ENCODE results near the gene NECTIN1.

NECTIN1 gene

DNA sequence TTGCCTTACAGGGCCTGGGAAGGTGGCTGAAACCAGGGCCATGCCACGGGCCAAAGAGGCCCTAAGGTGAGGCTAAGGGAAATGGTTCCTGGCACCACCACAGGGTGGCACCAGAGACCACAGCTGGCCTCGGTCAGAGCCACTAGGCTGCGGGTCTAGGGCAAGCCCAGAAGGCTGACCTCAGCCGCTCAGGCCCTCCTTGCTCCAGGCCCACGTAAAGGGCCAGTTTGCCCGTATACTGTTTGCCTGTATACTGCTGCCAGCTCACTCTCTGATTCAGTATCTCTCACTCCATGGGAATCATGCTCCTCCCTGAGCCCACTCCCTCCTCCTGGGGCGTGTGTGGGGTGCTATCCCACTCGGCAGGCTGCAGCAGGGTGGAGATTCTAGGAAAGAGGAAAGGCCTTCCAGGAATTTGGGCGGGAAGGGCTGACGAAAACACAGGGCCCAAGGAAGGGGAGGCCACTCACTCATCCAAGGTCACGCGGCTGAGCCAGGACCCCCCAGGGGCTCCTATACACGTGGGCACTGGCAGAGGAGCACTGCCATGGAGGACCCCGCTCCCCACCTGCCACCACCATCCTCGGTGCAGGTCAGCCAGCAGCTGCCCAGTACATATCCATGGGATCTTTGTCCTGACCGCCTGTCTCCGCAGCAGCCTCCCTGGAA, 62.4 kb downstream of the NECTIN1 start:
- Histone ChIP-seq H3K4me3 (ENCODE audit: low read depth in 1 of 5, low read length in 5 of 5) (no peak overlapping the region), H3K9ac (ENCODE audit: low read length in 5 of 5) (no peak overlapping the region), H3K4me1 (ENCODE audit: control insufficient read depth in 5 of 5, insufficient read depth in 5 of 5, low read length in 5 of 5) (peaks cover 3 to 18% (median 11%) of the 10 kb centered on the region in 5 donors), H3K9me3 (ENCODE audit: control insufficient read depth in 5 of 5, low read length in 5 of 5) (no peaks in the 10 kb centered on the region), H3K27ac (ENCODE audit: low read depth, low read length) (no peak overlapping the region), H3K36me3 (ENCODE audit: control insufficient read depth in 5 of 5, insufficient read depth in 5 of 5, low read length in 5 of 5) (peaks cover 0 to 12% (median 0%) of the 10 kb centered on the region in 5 donors), H3K27me3 (ENCODE audit: control insufficient read depth in 5 of 5, insufficient read depth in 4 of 5, low read length in 5 of 5) (no peaks in the 10 kb centered on the region)

DNA sequence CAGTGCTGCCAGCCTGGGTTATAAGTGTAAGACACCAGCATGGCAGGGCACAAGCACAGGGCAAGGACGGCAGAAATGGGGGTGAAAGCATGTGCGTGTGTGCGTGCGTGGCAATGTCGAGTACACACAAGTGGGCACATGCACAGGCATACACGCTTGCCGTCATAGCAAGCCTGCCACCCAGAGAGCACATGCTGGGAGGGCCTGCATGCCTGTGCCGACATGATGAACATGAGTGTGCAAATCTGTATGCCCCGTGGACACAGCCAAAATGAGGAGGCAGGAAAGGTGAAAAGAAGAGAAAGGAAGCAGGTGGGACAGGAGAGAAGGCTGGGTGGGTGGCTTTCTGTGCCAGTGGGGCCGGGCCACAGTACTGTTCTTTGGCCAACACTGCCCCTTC, 62.9 kb downstream of the NECTIN1 start:
- peaks cover 0 to 12% (median 0%) of the 10 kb centered on the region in 5 donors for H3K36me3 ChIP-seq (ENCODE audit: control insufficient read depth in 5 of 5, insufficient read depth in 5 of 5, low read length in 5 of 5)
- H3K27ac ChIP-seq (ENCODE audit: low read depth, low read length): no peak overlapping the region
- peaks cover under 1 to 12% (median 5%) of the 10 kb centered on the region in 5 donors for H3K4me1 ChIP-seq (ENCODE audit: control insufficient read depth in 5 of 5, insufficient read depth in 5 of 5, low read length in 5 of 5)
- no peak overlapping the region for H3K9ac ChIP-seq (ENCODE audit: low read length in 5 of 5)
- H3K27me3 ChIP-seq (ENCODE audit: control insufficient read depth in 5 of 5, insufficient read depth in 4 of 5, low read length in 5 of 5): no peaks in the 10 kb centered on the region
- no peaks in the 10 kb centered on the region for H3K9me3 ChIP-seq (ENCODE audit: control insufficient read depth in 5 of 5, low read length in 5 of 5)
- no peak overlapping the region for H3K4me3 ChIP-seq (ENCODE audit: low read depth in 1 of 5, low read length in 5 of 5)

DNA sequence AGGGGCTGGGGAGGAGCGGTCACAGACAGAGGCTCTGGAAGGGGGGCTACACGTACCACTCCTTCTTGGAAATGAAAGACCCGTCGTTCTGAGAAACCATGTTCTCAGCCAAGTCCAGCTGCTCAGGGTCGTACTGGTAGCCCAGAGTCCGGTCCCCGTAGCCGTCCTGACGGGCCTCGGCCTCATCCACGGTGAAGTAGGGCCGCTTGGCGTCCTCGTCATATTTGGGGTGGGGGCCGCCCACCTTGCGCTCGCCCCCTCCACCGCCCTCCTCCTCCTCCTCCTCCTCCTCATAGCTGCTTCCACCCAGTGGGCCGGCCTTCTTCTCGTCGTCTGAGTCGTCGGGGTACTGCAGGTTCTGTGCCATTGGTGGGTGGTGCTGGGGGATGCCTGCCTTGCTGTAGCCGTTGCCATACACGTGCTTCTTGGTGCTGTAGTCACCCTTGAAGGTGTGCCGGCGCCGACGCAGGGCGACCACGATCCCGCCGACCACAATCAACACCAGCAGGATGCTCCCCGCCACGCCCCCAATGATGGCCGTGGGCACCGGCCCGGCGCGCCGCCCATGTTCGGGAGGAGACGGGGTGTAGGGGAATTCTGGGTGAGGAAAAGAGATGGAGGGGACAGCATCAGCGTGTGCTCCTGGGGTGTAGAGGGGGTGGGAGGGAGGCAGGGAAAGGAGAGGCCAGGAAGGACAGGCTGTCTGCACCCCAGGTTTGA, 64.1 kb downstream of the NECTIN1 start:
- Histone ChIP-seq H3K27me3 (ENCODE audit: control insufficient read depth in 5 of 5, insufficient read depth in 4 of 5, low read length in 5 of 5) (no peaks in the 10 kb centered on the region), H3K4me1 (ENCODE audit: control insufficient read depth in 5 of 5, insufficient read depth in 5 of 5, low read length in 5 of 5) (peaks cover 0 to 9% (median 3%) of the 10 kb centered on the region in 5 donors), H3K27ac (ENCODE audit: low read depth, low read length) (no peak overlapping the region), H3K36me3 (ENCODE audit: control insufficient read depth in 5 of 5, insufficient read depth in 5 of 5, low read length in 5 of 5) (peaks cover 0 to 12% (median 0%) of the 10 kb centered on the region in 5 donors), H3K4me3 (ENCODE audit: low read depth in 1 of 5, low read length in 5 of 5) (no peak overlapping the region), H3K9ac (ENCODE audit: low read length in 5 of 5) (no peak overlapping the region), H3K9me3 (ENCODE audit: control insufficient read depth in 5 of 5, low read length in 5 of 5) (no peaks in the 10 kb centered on the region)

DNA sequence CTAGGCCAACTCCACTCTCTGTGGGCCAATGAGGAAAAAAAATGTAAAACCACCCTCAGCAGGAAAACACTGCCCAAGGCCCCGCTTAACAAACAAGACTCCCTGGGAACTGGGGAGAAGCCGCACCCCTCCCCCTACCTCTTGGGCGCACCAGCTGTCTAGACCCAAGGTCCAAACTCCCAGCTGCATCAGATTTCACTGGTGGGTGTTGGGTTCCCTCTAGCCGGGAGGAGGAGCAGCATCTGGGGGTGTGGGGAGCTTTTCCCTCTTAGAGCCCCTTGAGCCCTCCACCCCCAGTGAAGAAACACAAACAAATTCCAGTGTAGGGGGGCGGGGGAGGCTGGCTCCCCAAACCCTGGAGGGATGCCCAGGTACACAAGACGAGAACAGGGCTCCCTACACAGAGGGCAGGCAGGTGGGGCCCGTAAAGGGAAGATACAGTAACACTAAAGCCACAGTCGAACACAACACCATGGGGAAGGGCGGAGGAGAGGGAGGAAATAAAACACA, 64.9 kb downstream of the NECTIN1 start:
- no peaks in the 10 kb centered on the region for H3K27me3 ChIP-seq (ENCODE audit: control insufficient read depth in 5 of 5, insufficient read depth in 4 of 5, low read length in 5 of 5)
- peaks cover 0 to 9% (median 3%) of the 10 kb centered on the region in 5 donors for H3K4me1 ChIP-seq (ENCODE audit: control insufficient read depth in 5 of 5, insufficient read depth in 5 of 5, low read length in 5 of 5)
- peaks cover 0 to 12% (median 0%) of the 10 kb centered on the region in 5 donors for H3K36me3 ChIP-seq (ENCODE audit: control insufficient read depth in 5 of 5, insufficient read depth in 5 of 5, low read length in 5 of 5)
- H3K27ac ChIP-seq (ENCODE audit: low read depth, low read length): no peak overlapping the region
- H3K9me3 ChIP-seq (ENCODE audit: control insufficient read depth in 5 of 5, low read length in 5 of 5): no peaks in the 10 kb centered on the region
- no peak overlapping the region for H3K4me3 ChIP-seq (ENCODE audit: low read depth in 1 of 5, low read length in 5 of 5)
- H3K9ac ChIP-seq (ENCODE audit: low read length in 5 of 5): no peak overlapping the region

DNA sequence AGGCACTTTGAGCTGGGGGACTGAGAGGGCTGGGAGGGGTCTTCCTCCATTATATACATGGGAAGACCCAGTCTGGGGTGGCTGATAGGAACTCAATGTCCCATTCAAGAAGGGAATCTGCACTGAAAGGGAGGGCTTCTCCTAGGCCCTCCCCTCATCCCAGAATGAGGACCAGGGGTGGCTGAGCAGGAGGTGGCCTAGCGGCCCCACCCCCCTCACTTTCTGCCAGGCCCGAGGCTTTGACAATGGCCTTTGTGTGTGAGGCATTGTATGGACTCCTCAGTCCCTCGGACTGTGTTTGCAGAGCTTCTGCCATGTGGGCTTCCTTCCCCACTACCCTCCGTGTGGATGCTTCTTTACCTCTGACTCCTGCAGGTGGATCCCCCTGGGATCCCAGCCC, 65.7 kb downstream of the NECTIN1 start:
- Histone ChIP-seq H3K9ac (ENCODE audit: low read length in 5 of 5) (no peak overlapping the region), H3K27ac (ENCODE audit: low read depth, low read length) (no peak overlapping the region), H3K9me3 (ENCODE audit: control insufficient read depth in 5 of 5, low read length in 5 of 5) (no peaks in the 10 kb centered on the region), H3K4me1 (ENCODE audit: control insufficient read depth in 5 of 5, insufficient read depth in 5 of 5, low read length in 5 of 5) (peaks cover 0 to 9% (median 3%) of the 10 kb centered on the region in 5 donors), H3K36me3 (ENCODE audit: control insufficient read depth in 5 of 5, insufficient read depth in 5 of 5, low read length in 5 of 5) (peaks cover 0 to 12% (median 0%) of the 10 kb centered on the region in 5 donors), H3K27me3 (ENCODE audit: control insufficient read depth in 5 of 5, insufficient read depth in 4 of 5, low read length in 5 of 5) (no peaks in the 10 kb centered on the region), H3K4me3 (ENCODE audit: low read depth in 1 of 5, low read length in 5 of 5) (no peak overlapping the region)

DNA sequence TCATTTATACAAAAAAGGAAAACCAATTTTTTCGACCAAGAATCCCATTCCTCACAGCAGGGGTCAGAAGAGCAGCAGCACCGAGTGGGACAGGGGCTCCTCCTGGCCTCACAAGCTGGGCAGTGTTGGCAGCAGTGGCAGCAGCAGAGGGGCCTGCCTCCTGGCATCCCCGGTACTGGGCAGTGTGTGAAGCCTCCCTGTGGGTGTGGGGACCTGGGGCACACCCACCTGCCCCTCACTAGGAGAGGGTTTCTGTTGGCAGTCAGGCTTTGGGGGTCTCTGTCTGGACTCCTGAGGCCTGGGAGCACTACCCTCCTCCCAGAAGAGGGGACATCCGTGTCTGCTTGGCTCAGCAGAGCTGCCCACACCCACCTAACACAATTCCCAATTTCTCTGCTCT, 67.8 kb downstream of the NECTIN1 start:
- no peaks in the 10 kb centered on the region for H3K9me3 ChIP-seq (ENCODE audit: control insufficient read depth in 5 of 5, low read length in 5 of 5)
- no peak overlapping the region for H3K27ac ChIP-seq (ENCODE audit: low read depth, low read length)
- H3K27me3 ChIP-seq (ENCODE audit: control insufficient read depth in 5 of 5, insufficient read depth in 4 of 5, low read length in 5 of 5): no peaks in the 10 kb centered on the region

DNA sequence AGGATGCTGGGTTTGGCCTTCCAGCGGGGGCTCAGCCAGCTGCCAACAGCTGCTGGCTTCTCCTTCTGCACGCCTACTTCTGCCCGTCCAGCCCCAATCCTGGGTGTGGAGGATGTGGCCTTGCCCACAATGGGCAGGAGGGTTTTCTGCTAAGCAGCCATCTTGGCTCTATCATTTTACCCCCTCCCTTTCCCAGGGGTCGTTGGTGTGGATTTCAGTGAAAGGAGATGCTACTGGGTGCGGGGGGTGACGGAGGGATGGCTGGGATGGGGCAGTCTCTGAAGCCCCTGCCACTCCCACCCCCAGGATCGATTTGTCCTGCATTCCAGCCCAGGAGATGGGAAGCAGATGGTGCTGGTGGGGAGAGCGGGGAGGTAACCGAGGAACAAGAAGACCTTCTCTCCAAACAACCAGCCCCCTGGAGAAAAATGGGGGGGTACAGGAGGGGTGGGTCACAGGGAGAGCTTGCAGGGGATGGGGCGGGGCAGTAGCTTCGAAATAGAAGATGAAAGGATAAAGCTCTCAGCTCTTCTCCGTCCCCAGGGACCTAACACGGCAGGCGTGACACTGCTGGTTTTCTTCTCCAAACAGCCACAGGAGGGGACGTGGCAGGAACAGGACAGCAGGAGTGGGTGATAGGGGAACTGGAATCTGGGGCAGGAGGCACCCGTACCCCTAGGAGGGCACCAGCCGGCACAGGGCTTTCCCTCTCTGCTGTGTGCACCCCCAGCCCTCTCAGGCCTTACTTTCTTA, 68.9 kb downstream of the NECTIN1 start:
- Histone ChIP-seq H3K27ac (ENCODE audit: low read depth, low read length) (no peak overlapping the region), H3K27me3 (ENCODE audit: control insufficient read depth in 5 of 5, insufficient read depth in 4 of 5, low read length in 5 of 5) (no peaks in the 10 kb centered on the region), H3K4me1 (ENCODE audit: control insufficient read depth in 5 of 5, insufficient read depth in 5 of 5, low read length in 5 of 5) (no peaks in the 10 kb centered on the region), H3K4me3 (ENCODE audit: low read depth in 1 of 5, low read length in 5 of 5) (no peak overlapping the region), H3K9me3 (ENCODE audit: control insufficient read depth in 5 of 5, low read length in 5 of 5) (no peaks in the 10 kb centered on the region), H3K36me3 (ENCODE audit: control insufficient read depth in 5 of 5, insufficient read depth in 5 of 5, low read length in 5 of 5) (peaks cover 0 to 8% (median 0%) of the 10 kb centered on the region in 5 donors), H3K9ac (ENCODE audit: low read length in 5 of 5) (no peak overlapping the region)

More for the DNA sequence above, 67.8 kb downstream of the NECTIN1 start:
- H3K36me3 ChIP-seq (ENCODE audit: control insufficient read depth in 5 of 5, insufficient read depth in 5 of 5, low read length in 5 of 5): peaks cover 0 to 12% (median 0%) of the 10 kb centered on the region in 5 donors
- no peak overlapping the region for H3K4me3 ChIP-seq (ENCODE audit: low read depth in 1 of 5, low read length in 5 of 5)
- H3K9ac ChIP-seq (ENCODE audit: low read length in 5 of 5): no peak overlapping the region
- peaks cover 0 to 2% (median 0%) of the 10 kb centered on the region in 5 donors for H3K4me1 ChIP-seq (ENCODE audit: control insufficient read depth in 5 of 5, insufficient read depth in 5 of 5, low read length in 5 of 5)

DNA sequence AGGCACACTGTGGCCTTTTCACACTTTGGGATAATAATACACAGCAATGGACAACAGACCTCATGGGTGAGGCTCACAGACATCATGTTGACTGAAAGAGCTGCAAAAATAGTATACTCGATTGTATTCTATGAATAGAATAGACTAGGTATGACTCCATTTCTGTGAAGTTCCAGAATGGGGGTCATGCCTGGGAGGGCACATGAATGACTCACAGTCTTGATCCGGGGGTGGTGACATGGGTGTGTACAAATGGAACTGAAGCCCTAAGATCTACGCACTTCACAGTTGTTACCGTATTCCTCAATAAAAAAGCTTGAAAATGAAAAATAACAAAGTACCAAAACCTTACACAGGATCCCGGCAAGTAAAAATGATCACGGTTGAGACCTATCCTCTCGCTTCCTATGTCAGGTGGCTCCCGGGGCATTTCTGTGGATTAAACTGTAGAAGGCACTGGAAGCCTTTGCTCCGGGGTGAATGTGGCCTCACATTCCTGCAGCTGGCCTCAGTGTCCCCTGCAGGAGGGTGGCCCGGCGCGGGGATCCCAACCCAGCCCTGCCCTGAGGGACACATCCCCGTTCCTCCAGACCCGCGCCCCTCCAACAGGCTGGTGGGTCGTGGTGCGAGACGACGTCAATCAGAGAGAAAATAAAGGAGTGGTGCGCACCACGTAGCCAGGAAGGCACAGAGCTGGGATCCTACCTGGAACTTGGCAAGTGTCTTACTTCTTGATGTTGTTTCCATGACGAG, 75.9 kb downstream of the NECTIN1 start:
- Histone ChIP-seq H3K36me3 (ENCODE audit: control insufficient read depth in 5 of 5, insufficient read depth in 5 of 5, low read length in 5 of 5) (no peaks in the 10 kb centered on the region), H3K9ac (ENCODE audit: low read length in 5 of 5) (no peak overlapping the region)

DNA sequence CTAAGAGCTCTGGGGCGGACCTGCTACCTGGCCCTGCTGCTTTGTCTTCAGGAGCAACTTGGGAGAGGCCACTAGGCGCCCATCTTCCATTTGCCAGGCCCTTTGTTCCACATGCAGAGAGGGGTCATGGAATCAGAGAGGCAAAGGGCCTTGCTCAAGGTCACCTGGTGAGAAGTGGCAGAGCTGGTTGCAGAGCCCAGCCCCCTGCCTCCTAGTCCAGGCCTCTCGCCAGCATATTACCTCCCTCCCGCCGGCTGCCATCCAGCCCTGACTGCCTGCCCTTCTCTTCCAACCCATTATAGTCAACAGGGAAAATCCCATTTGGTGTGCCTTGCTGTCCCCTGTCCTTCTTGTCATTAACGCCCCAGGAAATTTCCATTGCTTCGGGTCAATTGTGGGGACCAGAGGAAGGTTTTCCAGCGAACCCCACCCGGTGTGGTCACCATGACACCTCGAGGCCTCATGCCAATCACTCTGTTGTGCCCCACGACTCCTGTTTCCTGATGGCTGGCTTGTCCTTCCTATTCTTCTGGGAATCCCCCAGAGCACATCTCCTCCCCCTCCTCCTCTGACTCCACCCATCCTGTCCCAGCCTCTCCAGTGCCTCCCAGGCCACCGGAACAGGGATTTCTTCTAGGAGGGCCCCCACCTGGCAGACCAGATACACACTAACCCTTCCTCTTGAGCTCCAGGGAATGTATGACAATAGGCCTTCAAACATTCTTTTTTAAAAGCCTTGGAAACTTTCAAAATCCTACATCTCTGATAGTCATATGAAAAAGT, 77.0 kb downstream of the NECTIN1 start:
- H3K9ac ChIP-seq (ENCODE audit: low read length in 5 of 5): no peak overlapping the region
- H3K27ac ChIP-seq (ENCODE audit: low read depth, low read length): no peak overlapping the region
- peaks cover 0 to 3% (median 0%) of the 10 kb centered on the region in 5 donors for H3K27me3 ChIP-seq (ENCODE audit: control insufficient read depth in 5 of 5, insufficient read depth in 4 of 5, low read length in 5 of 5)
- no peak overlapping the region for H3K4me3 ChIP-seq (ENCODE audit: low read depth in 1 of 5, low read length in 5 of 5)
- no peaks in the 10 kb centered on the region for H3K36me3 ChIP-seq (ENCODE audit: control insufficient read depth in 5 of 5, insufficient read depth in 5 of 5, low read length in 5 of 5)
- H3K4me1 ChIP-seq (ENCODE audit: control insufficient read depth in 5 of 5, insufficient read depth in 5 of 5, low read length in 5 of 5): peaks cover 0 to 4% (median 0%) of the 10 kb centered on the region in 5 donors
- no peaks in the 10 kb centered on the region for H3K9me3 ChIP-seq (ENCODE audit: control insufficient read depth in 5 of 5, low read length in 5 of 5)

More for the DNA sequence above, 75.9 kb downstream of the NECTIN1 start:
- Histone ChIP-seq H3K27me3 (ENCODE audit: control insufficient read depth in 5 of 5, insufficient read depth in 4 of 5, low read length in 5 of 5) (peaks cover 0 to 3% (median 0%) of the 10 kb centered on the region in 5 donors), H3K27ac (ENCODE audit: low read depth, low read length) (no peak overlapping the region), H3K4me1 (ENCODE audit: control insufficient read depth in 5 of 5, insufficient read depth in 5 of 5, low read length in 5 of 5) (peaks cover 0 to 4% (median 0%) of the 10 kb centered on the region in 5 donors), H3K4me3 (ENCODE audit: low read depth in 1 of 5, low read length in 5 of 5) (no peak overlapping the region), H3K9me3 (ENCODE audit: control insufficient read depth in 5 of 5, low read length in 5 of 5) (no peaks in the 10 kb centered on the region)

Measured in subcutaneous abdominal adipose tissue (tissue), 5 donors.